Smooth muscle cell (in vitro differentiated cells): ENCODE measurements around the gene NKX2-8. TPM values are rescaled to one million over a fixed set of nuclear protein-coding genes. Genes with fewer than 3 reads are reported as not detected.

Source experiments
- DNase-seq: peaks from one replicate; lab custom pipeline; 2025; ENCODE audit not compliant: unreplicated experiment; lab: John Stamatoyannopoulos, UW
- H2AFZ ChIP-seq: fragments of 200-600 bp; sonication (generic); 2 replicates; pipeline ENCODE4 v1.6.0; 2016; ENCODE audit warnings: antibody characterized with exemption, low read depth, mild to moderate bottlenecking
- H3F3A ChIP-seq: fragments of 200-600 bp; sonication (generic); 2 replicates; pipeline ENCODE4 v1.6.0; 2017; ENCODE audit warnings: antibody characterized with exemption, low read depth
- H3K27ac ChIP-seq: fragments of 200-600 bp; sonication (generic); 2 replicates; pipeline ENCODE4 v1.5.1; 2016; ENCODE audit warnings: low read depth, mild to moderate bottlenecking
- H3K27me3 ChIP-seq: fragments of 200-600 bp; sonication (generic); 2 replicates; pipeline ENCODE4 v1.6.1; 2016; ENCODE audit warnings: low read depth, mild to moderate bottlenecking
- H3K36me3 ChIP-seq: fragments of 200-600 bp; sonication (generic); 2 replicates; pipeline ENCODE4 v1.5.1; 2016; ENCODE audit warnings: low read depth
- H3K4me1 ChIP-seq: fragments of 200-600 bp; sonication (generic); 2 replicates; pipeline ENCODE4 v1.5.1; 2016; ENCODE audit warnings: low read depth
- H3K4me2 ChIP-seq: fragments of 200-600 bp; sonication (generic); 2 replicates; pipeline ENCODE4 v1.6.0; 2016; ENCODE audit warnings: mild to moderate bottlenecking
- H3K4me3 ChIP-seq: fragments of 200-600 bp; sonication (generic); 2 replicates; pipeline ENCODE4 v1.5.1; 2016; ENCODE audit warnings: mild to moderate bottlenecking
- H3K79me2 ChIP-seq: fragments of 200-600 bp; sonication (generic); 2 replicates; pipeline ENCODE4 v1.6.0; 2016; ENCODE audit warnings: low read depth, mild to moderate bottlenecking
- H3K9ac ChIP-seq: fragments of 200-600 bp; sonication (generic); 2 replicates; pipeline ENCODE4 v1.6.0; 2016; ENCODE audit warnings: low read depth
- H3K9me3 ChIP-seq: fragments of 200-600 bp; sonication (generic); replicated peaks from 2 replicates; pipeline ENCODE4 v1.5.1; 2016; ENCODE audit warnings: low read depth
- H4K20me1 ChIP-seq: fragments of 200-600 bp; sonication (generic); 2 replicates; pipeline ENCODE4 v1.6.0; 2016; ENCODE audit warnings: low read depth
- CTCF ChIP-seq: fragments of 200-600 bp; sonication (generic); IDR thresholded peaks from 2 replicates; pipeline ENCODE4 v1.5.1; 2017; ENCODE audit warnings: borderline replicate concordance, mild to moderate bottlenecking, antibody characterized with exemption; ENCODE audit not compliant: insufficient read depth, poor library complexity, severe bottlenecking
- WGBS: methylation state at CpG from one replicate; pipeline ENCODE4 v1.1.7; 2016; ENCODE audit warnings: low lambda C conversion rate; 5-methylcytosine and 5-hydroxymethylcytosine counted together
- polyA plus RNA-seq: library from polyadenylated mRNA; unstranded; fragments of >200 nt; fragmentation: Nextera tagmentation; extraction: Ambion mirVana; gene quantifications from 2 replicates; pipeline ENCODE4 v1.2.1, GENCODE V29; 2016
- total RNA-seq: library from RNA; depleted of rRNA; stranded (reverse); fragments of >200 nt; gene quantifications from 2 replicates; pipeline ENCODE4 v1.2.3, GENCODE V29; 2014

NKX2-8 gene
- not detected in 2 replicates for total RNA-seq
- polyA plus RNA-seq, result not detected in 2 replicates

DNA sequence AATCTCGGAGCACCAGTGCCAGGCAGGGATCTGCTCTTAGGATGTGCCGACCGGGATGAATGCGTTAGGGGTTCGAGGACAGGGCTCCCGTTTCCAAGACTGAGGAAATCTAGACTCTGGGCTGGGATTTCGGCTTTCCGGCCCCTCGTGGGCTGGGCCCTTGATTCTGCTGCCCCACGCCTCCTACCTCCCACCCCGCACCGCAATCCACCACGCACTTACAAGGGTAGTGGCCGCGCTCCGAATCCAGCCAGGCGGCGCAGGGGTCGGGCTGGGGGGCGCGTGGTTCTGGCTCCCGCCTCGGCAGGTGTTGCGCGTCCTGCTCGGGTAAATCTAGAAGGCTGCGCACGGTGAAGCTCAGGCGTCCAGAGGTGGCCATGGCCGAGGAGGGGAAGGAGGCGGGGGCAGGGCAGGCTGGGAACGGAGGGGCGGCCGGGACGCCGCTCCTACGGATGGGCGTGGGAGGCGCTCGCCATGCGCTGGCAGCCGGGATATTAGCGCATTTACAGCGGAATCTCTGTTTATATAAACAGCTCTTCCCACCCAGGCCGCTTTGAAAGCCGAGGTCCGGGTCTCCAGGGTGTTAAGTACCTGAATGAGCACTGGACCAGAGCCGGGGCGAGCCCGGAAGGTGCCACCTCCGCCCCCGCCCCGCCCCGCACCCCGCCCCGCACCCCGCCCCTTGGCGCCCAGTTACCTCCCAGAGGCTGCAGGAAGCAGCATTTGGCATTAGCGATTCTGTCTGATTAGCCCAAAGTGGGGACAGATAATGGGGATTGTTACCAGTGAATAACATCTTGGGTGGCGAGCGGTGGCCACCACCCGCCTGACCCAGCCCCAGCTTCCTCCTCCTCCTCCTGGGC is at the start of gene NKX2-8:
Gene NKX2-8 (minus strand): TSS at position 604 of the 863 bp plus-strand sequence. CDS start 225 bp downstream, at position 379.
- DNase-seq, result no peak
- Histone ChIP-seq H3K9ac (no peak within 1 kb of the TSS), H3K79me2 (no peaks in the 10 kb centered on the region), H3F3A (no peaks in the 10 kb centered on the region), H2AFZ (no peak within 1 kb of the TSS), H3K27ac (no peak within 1 kb of the TSS), H3K4me3 (peak within 1 kb of the TSS; percentile 48), H3K4me1 (peaks cover 14% of the 10 kb centered on the region), H3K27me3 (peaks cover 100% of the 10 kb centered on the region), H4K20me1 (no peaks in the 10 kb centered on the region), H3K36me3 (no peaks in the 10 kb centered on the region), H3K9me3 (no peaks in the 10 kb centered on the region), H3K4me2 (peak within 1 kb of the TSS; percentile 93)
- TF ChIP-seq CTCF, result no peak
- 5% methylated on average over 43 of the region's 62 CpGs for WGBS

DNA sequence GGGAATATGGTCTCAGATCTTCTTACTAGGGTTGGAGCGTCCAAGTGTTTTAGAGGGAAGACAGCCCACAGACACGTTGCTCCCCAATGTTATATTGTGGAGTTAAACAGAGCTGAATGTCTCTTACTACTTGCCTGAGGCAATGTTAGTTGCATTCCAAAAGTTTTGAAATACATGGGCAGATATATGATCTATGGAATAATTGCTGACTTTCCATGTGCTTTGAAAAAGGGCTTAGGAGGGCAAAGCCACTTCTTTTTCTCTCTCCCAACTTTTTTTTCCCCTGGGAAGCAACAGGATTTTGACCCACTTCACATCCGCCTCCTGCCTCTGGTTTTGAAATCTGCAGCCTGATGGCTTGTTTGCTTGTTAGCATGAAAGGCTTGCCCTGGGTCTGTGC is 45.6 kb upstream of the NKX2-8 start:
- no peak overlapping the region for H3K9ac ChIP-seq
- H3K4me2 ChIP-seq, result no peak overlapping the region
- H3K27ac ChIP-seq, result no peak overlapping the region
- 75% methylated on average over 3 of the region's 3 CpGs for WGBS
- H3K79me2 ChIP-seq, result no peaks in the 10 kb centered on the region
- no peak for DNase-seq
- no peak for TF ChIP-seq CTCF
- H2AFZ ChIP-seq, result no peak overlapping the region
- no peaks in the 10 kb centered on the region for H3K36me3 ChIP-seq
- peaks cover 23% of the 10 kb centered on the region for H3K27me3 ChIP-seq
- H3F3A ChIP-seq, result no peaks in the 10 kb centered on the region
- no peaks in the 10 kb centered on the region for H4K20me1 ChIP-seq
- H3K9me3 ChIP-seq, result no peaks in the 10 kb centered on the region
- no peaks in the 10 kb centered on the region for H3K4me1 ChIP-seq
- H3K4me3 ChIP-seq, result no peak overlapping the region

DNA sequence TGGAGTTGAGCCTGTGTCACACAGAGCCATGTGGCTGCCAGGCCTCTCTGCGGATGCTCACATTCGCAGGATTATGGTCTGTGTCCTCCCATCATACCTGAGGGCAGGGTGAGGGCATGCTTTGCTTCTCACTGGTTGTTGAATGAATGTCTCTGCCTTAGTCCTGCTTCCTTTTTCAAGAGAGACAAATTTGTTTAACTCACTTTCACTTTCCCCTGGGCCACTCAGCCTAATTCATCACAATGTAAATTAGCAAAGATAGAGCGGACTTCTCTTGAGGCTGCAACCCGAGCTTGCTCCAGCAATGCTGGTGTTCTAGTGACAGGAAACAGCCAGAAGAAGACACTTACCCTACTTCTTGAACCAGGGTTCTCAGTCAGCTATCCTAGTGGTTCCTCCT is 43.7 kb upstream of the NKX2-8 start:
- TF ChIP-seq CTCF, result no peak
- Histone ChIP-seq H3K4me3 (no peak overlapping the region), H3F3A (no peaks in the 10 kb centered on the region), H3K9ac (no peak overlapping the region), H3K79me2 (no peaks in the 10 kb centered on the region), H2AFZ (no peak overlapping the region), H3K36me3 (no peaks in the 10 kb centered on the region), H3K27ac (no peak overlapping the region), H3K27me3 (peaks cover 23% of the 10 kb centered on the region), H4K20me1 (no peaks in the 10 kb centered on the region), H3K4me1 (no peaks in the 10 kb centered on the region), H3K9me3 (no peaks in the 10 kb centered on the region), H3K4me2 (no peak overlapping the region)
- no peak for DNase-seq
- WGBS, result 84% methylated on average over 4 of the region's 4 CpGs
